BE2C (cell line): ENCODE measurements around the gene WDR3.

Source experiments
- DNase-seq: peaks from one replicate; pipeline ENCODE4 v3.0.0-alpha.2; 2020
- H3K27me3 ChIP-seq: fragments of 250-450 bp; sonication (Bioruptor Pico); 2 replicates; pipeline ENCODE4 v1.5.1; 2020; ENCODE audit warnings: mild to moderate bottlenecking
- H3K36me3 ChIP-seq: fragments of 250-450 bp; sonication (Bioruptor Pico); 2 replicates; pipeline ENCODE4 v1.5.1; 2020; ENCODE audit warnings: mild to moderate bottlenecking
- H3K4me1 ChIP-seq: fragments of 250-450 bp; sonication (Bioruptor Pico); 2 replicates; pipeline ENCODE4 v1.5.1; 2020
- H3K4me3 ChIP-seq: 2 replicates; pipeline ENCODE4 v1.5.1; 2011; ENCODE audit warnings: low read depth, low read length
- H3K9me3 ChIP-seq: fragments of 250-450 bp; sonication (Bioruptor Pico); 2 replicates; pipeline ENCODE4 v1.5.1; 2020
- CTCF ChIP-seq: IDR thresholded peaks from 2 replicates; pipeline ENCODE4 v1.5.1; 2012; ENCODE audit warnings: mild to moderate bottlenecking, low read depth, low read length

The WDR3 gene

GRCh38 chr1:117930173-117930447 lies 571 bp downstream of the WDR3 start:
- no peak for DNase-seq
- no peaks in the 10 kb centered on the region for H3K4me1 ChIP-seq
- H3K27me3 ChIP-seq, result no peaks in the 10 kb centered on the region
- peak overlapping the region; percentile 99 for H3K4me3 ChIP-seq
- peaks cover 22% of the 10 kb centered on the region for H3K36me3 ChIP-seq
- H3K9me3 ChIP-seq, result no peaks in the 10 kb centered on the region
- TF ChIP-seq CTCF, result no peak

- no peaks in the 10 kb centered on the region for H3K27me3 ChIP-seq
- DNase-seq, result no peak
- no peak for TF ChIP-seq CTCF
- no peaks in the 10 kb centered on the region for H3K4me1 ChIP-seq
- H3K4me3 ChIP-seq, result peak overlapping the region; percentile 99
- H3K9me3 ChIP-seq, result no peaks in the 10 kb centered on the region
- H3K36me3 ChIP-seq, result peaks cover 24% of the 10 kb centered on the region
These were observed 945 bp downstream of the WDR3 start for GRCh38 chr1:117930484-117930883.

GRCh38 chr1:117932576-117932975 lies 3.0 kb downstream of the WDR3 start:
- TF ChIP-seq CTCF, result no peak
- Histone ChIP-seq H3K9me3 (no peaks in the 10 kb centered on the region), H3K27me3 (no peaks in the 10 kb centered on the region), H3K4me3 (no peak overlapping the region), H3K36me3 (peaks cover 45% of the 10 kb centered on the region), H3K4me1 (no peaks in the 10 kb centered on the region)
- no peak for DNase-seq

GRCh38 chr1:117933769-117934168 lies 4.2 kb downstream of the WDR3 start:
- Histone ChIP-seq H3K9me3 (no peaks in the 10 kb centered on the region), H3K4me1 (no peaks in the 10 kb centered on the region), H3K27me3 (no peaks in the 10 kb centered on the region), H3K4me3 (no peak overlapping the region), H3K36me3 (peaks cover 57% of the 10 kb centered on the region)
- DNase-seq, result no peak
- no peak for TF ChIP-seq CTCF

GRCh38 chr1:117942293-117942692 lies 12.8 kb downstream of the WDR3 start:
- H3K4me1 ChIP-seq, result no peaks in the 10 kb centered on the region
- no peak for DNase-seq
- peaks cover 100% of the 10 kb centered on the region for H3K36me3 ChIP-seq
- H3K9me3 ChIP-seq, result no peaks in the 10 kb centered on the region
- H3K27me3 ChIP-seq, result no peaks in the 10 kb centered on the region
- no peak for TF ChIP-seq CTCF
- H3K4me3 ChIP-seq, result no peak overlapping the region

GRCh38 chr1:117952386-117952785 lies 22.8 kb downstream of the WDR3 start:
- no peaks in the 10 kb centered on the region for H3K9me3 ChIP-seq
- no peak overlapping the region for H3K4me3 ChIP-seq
- H3K27me3 ChIP-seq, result no peaks in the 10 kb centered on the region
- no peak for TF ChIP-seq CTCF
- H3K4me1 ChIP-seq, result no peaks in the 10 kb centered on the region
- no peak for DNase-seq
- H3K36me3 ChIP-seq, result peaks cover 84% of the 10 kb centered on the region
